Measurements from ENCODE around the gene PARD3B. TPM values are rescaled to one million over a fixed set of nuclear protein-coding genes. Genes with fewer than 3 reads are reported as not detected.

PARD3B gene
- total and polyA plus RNA-seq, 2 of the 4 experiments (the other 2 are of a cell fraction) = 3.3 to 15.6 TPM

DNA sequence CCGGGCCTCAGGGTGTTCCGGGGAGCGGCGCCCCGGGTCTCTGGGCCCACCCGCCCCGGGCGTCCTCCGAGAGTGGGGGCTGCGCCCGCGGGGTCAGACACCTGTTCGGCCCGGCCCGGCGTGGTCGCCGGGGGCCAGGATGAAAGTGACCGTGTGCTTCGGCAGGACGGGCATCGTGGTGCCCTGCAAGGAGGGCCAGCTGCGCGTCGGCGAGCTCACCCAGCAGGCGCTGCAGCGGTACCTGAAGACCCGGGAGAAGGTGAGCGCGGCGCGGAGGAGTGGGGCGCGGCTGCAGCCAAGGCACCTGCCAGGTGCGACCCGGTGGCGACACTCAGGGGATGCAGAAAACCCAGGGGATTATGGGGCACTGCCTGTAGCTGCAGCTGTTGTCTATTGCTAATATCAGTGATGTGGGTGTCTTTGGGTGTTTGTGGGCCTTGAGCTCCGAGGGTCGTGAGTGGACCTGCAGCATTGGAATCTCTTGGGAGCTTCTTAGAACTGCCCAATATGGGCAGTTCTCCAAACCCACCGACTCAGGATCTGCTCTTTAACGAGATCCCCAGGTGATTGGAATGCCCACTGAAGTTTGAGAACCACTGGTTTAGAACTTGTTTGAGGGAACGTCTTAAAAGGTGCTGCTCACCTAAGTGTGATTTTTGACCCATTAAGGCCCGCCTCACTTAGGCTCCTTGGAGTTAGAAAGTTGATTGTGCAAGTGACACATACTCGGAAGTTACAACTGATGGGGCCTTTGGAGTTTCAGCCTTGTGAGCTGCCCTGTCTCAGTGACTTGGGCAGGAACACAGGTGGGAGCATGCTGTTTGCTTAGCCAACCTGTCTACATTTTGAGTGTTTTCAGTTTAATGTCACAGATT is 823 bp downstream of the PARD3B start:
- peak overlapping the region; percentile 48; the same call in 1 of the 2 replicates for H3K56ac ChIP-seq (ENCODE audit: extremely low read depth, insufficient read depth, low read length)
- no peaks in the 10 kb centered on the region for H4K20me1 ChIP-seq (ENCODE audit: insufficient read depth, low read length)
- H2AFZ ChIP-seq (replicated peaks; ENCODE audit: low read length, poor library complexity) = peak overlapping the region; percentile 99
- BruUV-seq (replicated peaks) = no TSS peak
- no peak; the same call in 1 of the 2 replicates for ATAC-seq (ENCODE audit: low read depth)
- peak overlapping the region; percentile 54 for H2BK20ac ChIP-seq (ENCODE audit: low read depth, low read length)
- H4K5ac ChIP-seq (ENCODE audit: low read depth, low read length) = peak overlapping the region; percentile 92
- H2AK9ac ChIP-seq (replicated peaks; ENCODE audit: low read depth, low read length, poor library complexity) = peak overlapping the region; percentile 88
- 2% methylated on average over 31 of the region's 45 CpGs; no CpG with 5 or more reads in 1 of the 2 experiments for WGBS, 2 experiments (ENCODE audit: extremely low coverage in 2 of 2, insufficient read length in 1 of 2)
- no peaks in the 10 kb centered on the region for H3K36me3 ChIP-seq (ENCODE audit: control insufficient read depth, insufficient read depth, low read length)
- H3K9me3 ChIP-seq (ENCODE audit: control insufficient read depth, insufficient read depth, low read length) = no peaks in the 10 kb centered on the region
- POLR2A ChIA-PET (ENCODE audit: unreplicated experiment) = no interaction called here
- peak overlapping the region; percentile 60 for H3K18ac ChIP-seq (ENCODE audit: low read depth, low read length)
- DNase-seq = no peak
- peak; percentile 63 for TF ChIP-seq CEBPB (IDR thresholded peaks at IDR 0.05; ENCODE audit: low read depth, low read length)
- no peak for TF ChIP-seq USF2 (IDR thresholded peaks at IDR 0.05; ENCODE audit: low read depth, low read length)
- peak overlapping the region; percentile 47 for H2AK5ac ChIP-seq (ENCODE audit: low read depth, low read length)
- peak overlapping the region; percentile 61 for H3K14ac ChIP-seq (replicated peaks; ENCODE audit: low read depth, low read length)
- H2BK120ac ChIP-seq (ENCODE audit: low read depth, low read length) = peak overlapping the region; percentile 75
- in situ Hi-C loops (cut with MboI; ENCODE audit: low sequenced_read_pairs) = loop anchor here (25.0 kb wide), 1 partner anchor 1141 kb away; the partner anchor contains the start of gene NRP2
- CTCF ChIA-PET = interaction anchor here (0.8 kb wide), 1 partner anchor 146 kb away, joined by 3 read pairs; no protein-coding TSS in a partner anchor
- no peaks in the 10 kb centered on the region; the same call in 1 of the 2 replicates for H3K9me1 ChIP-seq (ENCODE audit: insufficient read depth, low read length)
- no peaks in the 10 kb centered on the region for H3K27me3 ChIP-seq (ENCODE audit: control insufficient read depth, insufficient read depth, low read length)
- H3K4me1 ChIP-seq (ENCODE audit: control insufficient read depth, insufficient read depth, low read length) = peaks cover 8% of the 10 kb centered on the region; the same call in 1 of the 2 replicates
- peak overlapping the region; percentile 44 for H3K4ac ChIP-seq (ENCODE audit: low read depth, low read length)
- peak overlapping the region; percentile 70 for H3K27ac ChIP-seq (ENCODE audit: insufficient read depth, low read length)
- peak overlapping the region; percentile 16; the same call in 1 of the 2 replicates for H4K91ac ChIP-seq (ENCODE audit: insufficient read depth, low read depth, low read length)
- H3K4me3 ChIP-seq (ENCODE audit: insufficient read depth, low read depth, low read length) = peak overlapping the region; percentile 83
- dilution Hi-C loops (cut with HindIII; ENCODE audit: low sequenced_read_pairs, unreplicated experiment) = no loop called here
- peak overlapping the region; percentile 51 for H3K23ac ChIP-seq (ENCODE audit: low read depth, low read length)
- H3K4me2 ChIP-seq (ENCODE audit: low read depth, low read length) = peak overlapping the region; percentile 98
- intact Hi-C loops (cut with micrococcal nuclease) = loop anchor here (2.0 to 10.0 kb wide), 5 partner anchors 79 to 1136 kb away; partner anchors contain the start of gene NRP2
- peak overlapping the region; percentile 75 for H3K9ac ChIP-seq (ENCODE audit: low read depth, low read length)
- H4K8ac ChIP-seq (ENCODE audit: low read depth in 2 of 2, low read length in 2 of 2) = peak overlapping the region; percentile 1 to 58; a peak in 2 of 4 replicates
- peak overlapping the region; percentile 48; the same call in 1 of the 3 replicates for H2BK15ac ChIP-seq (ENCODE audit: low read depth, low read length)
- H2BK5ac ChIP-seq (ENCODE audit: low read depth, low read length, poor library complexity, severe bottlenecking) = peak overlapping the region; percentile 73
- peaks cover 22 to 31% of the 10 kb centered on the region in 2 experiments for H3K79me1 ChIP-seq (ENCODE audit: low read depth in 1 of 2, low read length in 2 of 2)
